Common myeloid progenitor, CD34-positive (primary cell): Measurements from ENCODE around the gene SH3TC1.

ENCODE experiments used
- CTCF ChIA-PET: fragments of 350-600 bp; sonication (Branson Sonifier 250); formaldehyde crosslinking; loops from one replicate; lab custom pipeline; 2021; ENCODE audit warnings: antibody characterized with exemption; lab: Charles Lee
- POLR2A ChIA-PET: fragments of 350-600 bp; sonication (Branson Sonifier 250); formaldehyde crosslinking; loops from one replicate; lab custom pipeline; 2021; ENCODE audit warnings: antibody characterized with exemption; lab: Charles Lee
- DNase-seq, 3 donors: peaks; one replicate each; pipeline versions ENCODE4 v3.0.0 to v3.0.0-alpha.2; 2013
- H3K27ac ChIP-seq, 2 experiments: 1 replicate in 1 of 2; 2 replicates in 1 of 2; pipeline ENCODE4 v1.7.0; 2013; ENCODE audit warnings: inconsistent platforms in 2 of 2, low read length in 2 of 2, mild to moderate bottlenecking in 2 of 2, low read depth in 1 of 2, moderate library complexity in 1 of 2; ENCODE audit not compliant: severe bottlenecking in 2 of 2, insufficient read depth in 1 of 2, poor library complexity in 1 of 2
- H3K27me3 ChIP-seq, 5 experiments: replicated peaks in 2 of 5; 1 replicate in 3 of 5; 2 replicates in 2 of 5; pipeline versions ENCODE4 v1.6.1 to v1.7.0; 2013; ENCODE audit warnings: low read length in 4 of 5, mild to moderate bottlenecking in 2 of 5, moderate library complexity in 2 of 5, inconsistent platforms in 1 of 5; ENCODE audit not compliant: insufficient read depth in 5 of 5, control insufficient read depth in 4 of 5
- H3K36me3 ChIP-seq, 4 experiments: 1 replicate in 2 of 4; 2 replicates in 2 of 4; pipeline versions ENCODE4 v1.6.1 to v1.7.0; 2013; ENCODE audit warnings: low read length in 3 of 4, control low read depth in 1 of 4, mild to moderate bottlenecking in 1 of 4; ENCODE audit not compliant: control insufficient read depth in 4 of 4, insufficient read depth in 4 of 4
- H3K4me1 ChIP-seq, 4 experiments: 1 replicate in 3 of 4; 2 replicates in 1 of 4; pipeline versions ENCODE4 v1.6.1 to v1.7.1; 2013; ENCODE audit warnings: low read length in 3 of 4, mild to moderate bottlenecking in 3 of 4, control low read depth in 1 of 4, inconsistent platforms in 1 of 4, moderate library complexity in 1 of 4; ENCODE audit not compliant: control insufficient read depth in 4 of 4, insufficient read depth in 4 of 4; ENCODE audit errors: control extremely low read depth in 1 of 4
- H3K4me3 ChIP-seq, 7 experiments: 1 replicate in 4 of 7; 2 replicates in 3 of 7; pipeline versions ENCODE4 v1.5.1 to v1.7.0; 2013; ENCODE audit warnings: mild to moderate bottlenecking in 7 of 7, low read length in 6 of 7, moderate library complexity in 6 of 7, inconsistent platforms in 2 of 7, low read depth in 2 of 7, control low read depth in 1 of 7; ENCODE audit not compliant: insufficient read depth in 4 of 7, control insufficient read depth in 1 of 7; ENCODE audit errors: extremely low read depth in 1 of 7
- H3K9me3 ChIP-seq, 5 experiments: 1 replicate in 4 of 5; 2 replicates in 1 of 5; pipeline versions ENCODE4 v1.6.1 to v1.7.1; 2013; ENCODE audit warnings: low read length in 4 of 5, mild to moderate bottlenecking in 2 of 5, inconsistent platforms in 1 of 5, low read depth in 1 of 5, moderate library complexity in 1 of 5; ENCODE audit not compliant: control insufficient read depth in 4 of 5, insufficient read depth in 2 of 5; ENCODE audit errors: control extremely low read depth in 1 of 5
- WGBS: methylation state at CpG from one replicate; pipeline ENCODE4 v1.1.5; 2013; ENCODE audit not compliant: insufficient coverage; 5-methylcytosine and 5-hydroxymethylcytosine counted together

Gene SH3TC1

GRCh38 chr4:8153441-8153840 lies 45.6 kb upstream of the SH3TC1 start:
- H3K9me3 ChIP-seq = no peaks in the 10 kb centered on the region
- CTCF ChIA-PET = interaction anchor here (1.0 to 1.4 kb wide), 2 partner anchors 12 to 14 kb away, joined by 4 to 5 read pairs; no protein-coding TSS in a partner anchor
- H3K27me3 ChIP-seq = peaks cover 0 to 60% (median 20%) of the 10 kb centered on the region in 5 experiments
- H3K36me3 ChIP-seq = no peaks in the 10 kb centered on the region
- 74% methylated on average over 9 of the region's 10 CpGs for WGBS
- no peak overlapping the region for H3K27ac ChIP-seq
- peaks cover 0 to 9% (median 7%) of the 10 kb centered on the region in 4 experiments for H3K4me1 ChIP-seq
- no peak overlapping the region for H3K4me3 ChIP-seq
- POLR2A ChIA-PET = no interaction called here
- no peak for DNase-seq

- CTCF ChIA-PET = interaction anchor here (1.4 kb wide), 1 partner anchor 14 kb away, joined by 4 read pairs; no protein-coding TSS in a partner anchor
- H3K9me3 ChIP-seq = no peaks in the 10 kb centered on the region
- peaks cover 0 to 67% (median 25%) of the 10 kb centered on the region in 5 experiments for H3K27me3 ChIP-seq
- WGBS = 96% methylated on average over 5 of the region's 6 CpGs
- POLR2A ChIA-PET = interaction anchor here (0.6 kb wide), 1 partner anchor 41 kb away, joined by 3 read pairs; no protein-coding TSS in a partner anchor
- peaks cover 0 to 18% (median 16%) of the 10 kb centered on the region in 4 experiments for H3K4me1 ChIP-seq
- H3K36me3 ChIP-seq = no peaks in the 10 kb centered on the region
- no peak overlapping the region for H3K4me3 ChIP-seq
- DNase-seq = no peak
- H3K27ac ChIP-seq = no peak overlapping the region
Observed at GRCh38 chr4:8155048-8155447, 44.0 kb upstream of the SH3TC1 start.

GRCh38 chr4:8155660-8156421 lies 43.2 kb upstream of the SH3TC1 start:
- POLR2A ChIA-PET = no interaction called here
- Histone ChIP-seq H3K27ac (no peak overlapping the region), H3K4me1 (peaks cover 0 to 18% (median 16%) of the 10 kb centered on the region in 4 experiments), H3K27me3 (peaks cover 0 to 62% (median 26%) of the 10 kb centered on the region in 5 experiments), H3K36me3 (no peaks in the 10 kb centered on the region), H3K4me3 (no peak overlapping the region), H3K9me3 (no peaks in the 10 kb centered on the region)
- WGBS = 91% methylated on average over 14 of the region's 14 CpGs
- CTCF ChIA-PET = interaction anchor here (1.2 kb wide), 1 partner anchor 15 kb away, joined by 3 read pairs; no protein-coding TSS in a partner anchor
- DNase-seq = no peak

GRCh38 chr4:8156617-8157016 lies 42.5 kb upstream of the SH3TC1 start:
- Histone ChIP-seq H3K27ac (no peak overlapping the region), H3K36me3 (no peaks in the 10 kb centered on the region), H3K9me3 (no peaks in the 10 kb centered on the region), H3K27me3 (peaks cover 0 to 59% (median 27%) of the 10 kb centered on the region in 5 experiments), H3K4me1 (peaks cover 0 to 18% (median 16%) of the 10 kb centered on the region in 4 experiments), H3K4me3 (no peak overlapping the region)
- no peak for DNase-seq
- ChIA-PET CTCF (interaction anchor here (1.2 to 2.9 kb wide), 2 partner anchors 15 to 20 kb away, joined by 3 to 10 read pairs; no protein-coding TSS in a partner anchor), POLR2A (no interaction called here)
- WGBS = 84% methylated on average over 8 of the region's 8 CpGs

GRCh38 chr4:8157496-8157895 lies 41.6 kb upstream of the SH3TC1 start:
- 24% methylated on average over 11 of the region's 15 CpGs for WGBS
- ChIA-PET POLR2A (no interaction called here), CTCF (interaction anchor here (2.9 kb wide), 1 partner anchor 19 kb away, joined by 10 read pairs; no protein-coding TSS in a partner anchor)

GRCh38 chr4:8157944-8158709 lies 41.0 kb upstream of the SH3TC1 start:
- Histone ChIP-seq H3K4me1 (peaks cover 0 to 18% (median 16%) of the 10 kb centered on the region in 4 experiments), H3K27ac (no peak overlapping the region), H3K9me3 (no peaks in the 10 kb centered on the region), H3K4me3 (peak overlapping the region; percentile 1 to 81 (median 60)), H3K36me3 (no peaks in the 10 kb centered on the region), H3K27me3 (peaks cover 0 to 53% (median 27%) of the 10 kb centered on the region in 5 experiments)
- no peak for DNase-seq
- WGBS = 4% methylated on average over 63 of the region's 70 CpGs
- ChIA-PET CTCF (interaction anchor here (1.2 to 2.9 kb wide), 3 partner anchors 12 to 34 kb away, joined by 3 to 10 read pairs (median 3); no protein-coding TSS in a partner anchor), POLR2A (no interaction called here)

More at GRCh38 chr4:8157496-8157895, 41.6 kb upstream of the SH3TC1 start:
- Histone ChIP-seq H3K36me3 (no peaks in the 10 kb centered on the region), H3K4me3 (no peak overlapping the region), H3K9me3 (no peaks in the 10 kb centered on the region), H3K27me3 (peaks cover 0 to 58% (median 27%) of the 10 kb centered on the region in 5 experiments), H3K27ac (no peak overlapping the region), H3K4me1 (peaks cover 0 to 18% (median 16%) of the 10 kb centered on the region in 4 experiments)
- no peak for DNase-seq
